GM21447 (cell line): Measurements from ENCODE around the gene ARSG.
"Not testable (repeated sequence)": the region's sequence is repeated elsewhere in the genome, so short reads cannot be mapped to it uniquely, and the experiment has no call there.

ENCODE experiments used
- ATAC-seq: cut with Tn5 transposase; IDR thresholded peaks from one replicate; pipeline ENCODE4 v1.9.1; 2021; ENCODE audit not compliant: unreplicated experiment

ARSG gene

DNA sequence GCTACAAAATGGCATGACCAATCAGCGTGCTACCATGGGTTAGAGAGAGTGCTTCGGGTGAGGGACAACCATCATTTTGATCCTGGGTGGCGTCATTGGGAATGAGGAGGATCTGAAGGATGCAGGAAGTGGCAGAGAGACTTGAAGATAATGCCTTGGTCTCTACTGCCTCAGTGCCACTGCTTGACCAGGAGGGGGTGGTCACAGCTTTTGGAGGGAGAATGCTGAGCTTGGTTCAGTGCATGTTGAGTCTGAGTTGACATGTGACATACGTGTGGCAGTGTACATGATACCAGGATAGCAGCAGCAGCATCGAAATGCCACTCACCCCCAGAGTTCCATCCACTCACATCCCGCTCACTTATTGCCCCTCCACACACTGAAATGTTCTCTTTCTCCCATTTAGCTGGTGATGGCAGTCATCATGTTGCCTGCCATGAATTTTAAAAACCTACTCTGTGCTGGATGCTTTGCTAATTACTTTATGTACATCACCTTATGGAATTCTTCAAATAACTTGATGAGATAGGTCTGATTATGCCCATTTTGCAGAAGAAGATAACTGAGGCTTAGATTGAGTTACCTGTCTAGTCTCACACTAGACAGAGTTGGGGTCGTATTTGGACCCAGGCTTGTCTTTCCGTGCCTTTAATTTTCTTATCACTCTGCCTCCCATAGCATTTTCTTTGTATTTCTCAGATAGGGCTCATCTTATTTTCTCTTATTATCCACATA is 36.7 kb downstream of the ARSG start:
- ATAC-seq, result no peak

DNA sequence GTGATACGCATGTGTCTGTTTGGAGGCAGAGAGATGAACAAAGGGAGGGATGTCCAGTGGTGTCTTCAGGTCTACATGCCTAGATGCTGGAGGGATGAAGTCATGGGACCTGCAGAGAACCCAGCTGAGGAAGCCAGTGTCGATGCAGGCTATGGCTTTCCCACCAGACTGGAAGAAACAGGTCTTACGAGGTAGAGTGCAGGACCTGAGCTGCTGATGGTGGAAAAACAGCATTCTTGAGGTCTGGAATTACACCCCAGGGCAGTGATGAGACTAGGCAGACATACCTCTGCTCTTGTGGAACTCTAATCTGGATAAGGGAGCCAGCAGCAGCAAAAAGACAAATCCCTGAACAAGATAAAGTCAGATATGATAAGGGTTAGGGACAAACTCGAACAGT is 37.4 kb downstream of the ARSG start:
- ATAC-seq, result no peak

DNA sequence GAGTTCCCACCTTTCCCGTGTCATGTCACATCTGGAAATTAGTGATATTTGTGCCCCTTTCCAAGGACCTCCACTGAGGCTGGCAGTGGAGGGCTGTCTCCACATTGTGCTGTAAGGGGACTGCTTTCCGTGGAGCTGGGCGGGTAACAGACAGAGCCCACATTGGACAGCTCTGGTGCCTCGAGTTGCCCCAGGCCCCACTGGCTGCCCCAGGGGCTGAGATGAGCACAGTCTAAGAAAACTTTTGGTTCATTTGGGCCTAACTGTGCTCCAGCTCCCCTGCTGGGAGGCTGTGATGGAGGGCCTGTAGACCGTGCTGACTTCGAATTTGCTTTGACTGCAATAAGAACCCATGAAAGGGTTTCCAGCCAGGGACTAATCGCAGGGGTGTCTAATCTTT is 38.0 kb downstream of the ARSG start:
- no peak for ATAC-seq

DNA sequence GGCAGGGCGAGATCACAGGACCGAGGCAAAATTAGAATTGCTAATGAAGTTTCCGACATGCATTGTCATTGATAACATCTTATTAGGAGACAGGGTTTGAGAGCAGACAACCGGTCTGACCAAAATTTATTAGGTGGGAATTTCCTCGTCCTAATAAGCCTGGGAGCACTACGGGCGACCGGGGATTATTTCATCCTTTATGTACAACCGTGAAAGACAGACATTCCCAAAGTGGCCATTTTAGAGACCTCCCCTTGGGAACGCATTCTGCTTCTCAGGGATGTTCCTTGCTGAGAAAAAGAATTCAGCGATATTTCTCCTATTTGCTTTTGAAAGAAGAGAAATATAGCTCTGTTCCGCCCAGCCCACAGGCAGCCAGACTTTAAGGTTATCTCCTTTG is 40.6 kb downstream of the ARSG start:
- ATAC-seq, result not testable (repeated sequence)

DNA sequence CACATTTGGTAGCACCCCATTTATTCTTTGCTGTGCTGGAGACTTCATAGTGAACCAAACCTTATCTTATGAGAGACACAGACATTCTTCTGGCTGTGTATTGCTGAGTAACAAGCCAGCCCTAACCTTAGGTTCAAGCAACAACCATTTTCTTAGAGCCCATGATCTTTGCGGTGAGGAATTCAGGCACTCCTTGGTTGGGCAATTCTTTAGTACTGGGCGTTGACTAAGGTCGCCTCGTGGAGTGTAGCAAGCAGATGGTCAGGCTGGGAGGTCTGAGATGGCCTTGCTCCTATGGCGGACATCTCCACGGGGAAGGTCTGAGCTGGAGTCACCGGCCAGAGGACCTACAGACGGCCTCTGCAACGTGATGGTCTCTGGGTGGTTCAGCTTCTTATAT is 43.1 kb downstream of the ARSG start:
- ATAC-seq, result no peak

DNA sequence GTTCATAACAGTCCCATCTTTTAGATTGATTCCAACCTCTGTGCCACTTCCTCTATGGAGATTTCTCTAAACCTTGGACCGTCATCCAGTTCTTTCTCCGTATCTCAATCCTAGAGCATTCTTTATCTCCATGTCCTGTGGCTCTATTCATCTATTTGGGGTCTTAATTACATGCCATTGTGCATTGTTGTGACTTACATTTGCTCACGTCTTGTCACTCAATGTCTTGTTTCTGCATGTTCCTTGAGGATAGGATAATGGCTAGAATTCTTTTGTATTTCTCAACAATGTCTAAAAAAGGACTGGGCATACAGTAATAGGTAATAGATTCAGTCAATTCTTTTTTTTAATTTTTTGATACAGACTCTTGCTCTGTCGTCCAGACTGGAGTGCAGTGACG is 50.2 kb downstream of the ARSG start:
- ATAC-seq, result no peak

DNA sequence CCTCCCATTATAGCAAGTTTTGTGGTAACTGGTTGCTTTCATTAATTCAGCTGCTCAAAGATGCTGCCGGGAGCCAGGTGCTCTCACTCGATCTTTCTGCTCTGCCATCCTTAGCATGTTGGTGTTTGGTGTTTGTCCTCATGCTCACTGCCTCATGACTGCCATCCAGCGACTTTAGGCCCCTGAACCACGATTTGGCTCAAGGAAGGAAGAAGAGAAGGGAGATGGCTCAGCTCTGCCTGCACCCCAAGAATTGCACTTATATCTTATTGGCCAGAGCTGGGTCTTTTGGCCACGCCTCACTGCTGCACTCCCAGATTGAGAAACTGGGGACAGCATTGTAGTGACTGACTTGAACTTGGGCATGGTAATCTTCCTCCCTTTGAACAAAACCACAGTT is 52.7 kb downstream of the ARSG start:
- no peak for ATAC-seq

DNA sequence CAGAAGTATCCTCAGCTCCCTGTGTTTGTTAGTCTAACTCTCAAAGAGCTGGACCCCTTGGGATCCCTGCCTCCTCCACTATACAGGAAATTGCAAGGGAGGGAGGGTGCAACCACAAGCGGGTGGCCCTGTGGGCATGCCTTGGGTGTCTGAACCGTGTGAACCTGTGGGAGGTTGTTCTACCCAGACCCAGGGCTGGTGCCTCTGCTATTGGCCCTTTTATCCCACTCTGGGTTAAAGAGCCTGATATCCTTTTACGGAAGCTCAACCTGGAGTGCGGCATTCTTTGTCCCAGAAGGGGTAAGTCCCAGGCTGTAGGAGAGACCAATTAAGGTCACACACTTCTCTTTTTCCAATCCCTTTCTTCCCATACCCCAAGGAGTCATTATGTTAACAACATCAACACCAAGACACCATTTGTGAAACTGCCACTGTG is 53.4 kb downstream of the ARSG start:
- ATAC-seq, result no peak

DNA sequence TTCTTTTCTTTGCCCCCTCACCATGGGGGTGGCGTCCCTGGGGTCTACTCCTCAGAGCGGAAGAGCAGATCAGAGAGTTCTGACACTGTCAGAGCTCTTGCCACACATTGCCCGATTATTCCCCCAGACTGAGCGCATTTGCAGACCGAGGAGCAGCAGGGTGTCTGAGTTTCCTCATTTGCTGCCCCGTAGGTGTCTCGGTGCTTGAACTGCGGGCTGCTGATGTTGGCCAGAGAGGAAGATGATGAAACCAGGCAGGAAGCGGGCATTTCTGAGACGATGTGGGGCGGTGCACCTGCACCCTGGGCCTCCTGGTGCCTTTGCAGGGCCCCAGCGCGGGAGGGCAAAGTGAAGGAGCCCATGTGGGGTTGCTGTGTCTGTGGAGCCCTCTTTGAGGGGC is 55.2 kb downstream of the ARSG start:
- ATAC-seq, result peak; percentile 79

DNA sequence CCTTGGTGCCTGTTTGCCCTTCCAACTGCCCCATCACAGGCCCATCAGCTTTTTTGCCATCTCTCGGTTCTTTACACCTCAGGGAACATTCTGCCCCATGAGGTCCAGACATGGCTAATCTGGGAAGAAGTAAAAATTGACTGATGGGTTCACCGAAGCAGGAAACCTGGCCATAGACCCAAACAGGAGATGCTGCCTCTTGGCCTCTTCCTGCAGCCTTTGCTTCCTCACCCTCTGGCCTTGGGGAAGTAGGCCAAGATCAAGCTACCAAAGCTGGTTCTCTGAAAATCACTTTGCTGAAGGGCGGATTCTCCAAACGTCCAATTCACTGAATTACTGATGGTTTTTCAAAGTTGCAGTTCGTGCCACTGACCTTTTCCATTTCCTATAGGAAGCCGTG is 56.1 kb downstream of the ARSG start:
- no peak for ATAC-seq

DNA sequence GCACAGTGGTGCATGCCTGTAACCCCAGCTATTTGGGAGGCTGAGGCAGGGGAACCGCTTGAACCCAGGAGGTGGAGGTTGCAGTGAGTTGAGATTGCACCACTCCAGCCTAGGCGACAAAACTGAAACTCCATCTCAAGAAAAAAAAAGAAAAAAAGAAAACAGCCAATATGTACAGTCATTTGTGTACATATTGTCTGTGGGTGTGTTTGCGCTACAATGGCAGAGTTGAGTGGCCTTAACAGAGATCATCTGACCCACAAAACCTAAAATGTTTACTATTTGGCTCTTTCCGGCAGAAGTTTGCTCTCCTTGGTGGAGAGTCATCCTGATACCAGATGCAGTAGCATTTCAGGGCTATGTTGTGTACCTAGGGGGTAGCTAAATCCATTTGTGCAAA is 57.9 kb downstream of the ARSG start:
- ATAC-seq, result no peak

DNA sequence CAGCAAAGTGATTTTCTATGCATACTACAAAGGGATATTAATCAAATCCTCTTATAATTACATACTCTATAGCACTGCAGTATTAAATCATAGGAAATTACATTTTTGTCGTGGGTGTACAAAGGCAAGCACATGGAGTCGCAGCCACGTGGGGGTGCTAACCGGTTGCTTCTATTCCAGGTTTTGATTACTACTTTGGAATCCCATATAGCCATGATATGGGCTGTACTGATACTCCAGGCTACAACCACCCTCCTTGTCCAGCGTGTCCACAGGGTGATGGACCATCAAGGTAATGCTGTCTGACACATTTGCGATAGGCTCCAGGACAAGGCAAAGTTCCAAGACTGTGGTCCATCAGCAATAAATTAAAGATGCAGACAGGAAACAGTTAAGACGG is 60.1 kb downstream of the ARSG start:
- ATAC-seq, result no peak

DNA sequence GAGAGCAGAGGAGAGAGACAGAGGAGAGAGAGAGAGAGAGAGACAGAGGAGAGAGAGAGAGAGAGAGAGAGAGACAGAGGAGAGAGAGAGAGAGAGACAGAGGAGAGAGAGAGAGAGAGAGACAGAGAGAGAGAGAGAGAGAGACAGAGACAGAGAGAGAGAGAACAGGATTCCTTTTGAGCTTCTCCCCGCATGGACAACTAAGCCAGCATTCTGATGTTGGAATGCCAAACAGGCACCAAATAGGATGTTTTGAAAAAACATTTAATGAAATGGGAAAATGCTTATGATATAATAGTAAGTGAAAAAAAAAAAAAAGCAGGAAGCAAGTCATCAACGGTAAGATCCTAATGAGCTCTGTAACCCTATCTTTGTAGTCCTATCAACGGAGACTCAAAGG is 60.7 kb downstream of the ARSG start:
- no peak for ATAC-seq

DNA sequence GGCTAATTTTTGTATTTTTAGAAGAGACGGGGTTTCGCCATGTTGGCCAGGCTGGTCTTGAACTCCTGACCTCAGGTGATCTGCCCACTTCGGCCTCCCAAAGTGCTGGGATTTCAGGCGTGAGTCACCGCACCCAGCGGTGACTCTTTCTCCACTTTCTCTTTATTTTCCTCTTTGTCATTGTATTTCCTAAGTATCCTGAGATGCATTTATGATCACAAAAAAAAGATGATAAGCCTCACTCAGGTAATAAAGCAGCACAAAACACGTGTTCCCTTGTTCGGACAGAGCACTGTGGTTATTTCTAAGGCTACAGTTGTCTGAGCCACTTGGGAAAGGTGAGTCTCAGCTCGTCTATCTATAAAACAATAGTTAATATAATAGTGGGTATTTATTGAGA is 61.4 kb downstream of the ARSG start:
- ATAC-seq, result not testable (repeated sequence)

DNA sequence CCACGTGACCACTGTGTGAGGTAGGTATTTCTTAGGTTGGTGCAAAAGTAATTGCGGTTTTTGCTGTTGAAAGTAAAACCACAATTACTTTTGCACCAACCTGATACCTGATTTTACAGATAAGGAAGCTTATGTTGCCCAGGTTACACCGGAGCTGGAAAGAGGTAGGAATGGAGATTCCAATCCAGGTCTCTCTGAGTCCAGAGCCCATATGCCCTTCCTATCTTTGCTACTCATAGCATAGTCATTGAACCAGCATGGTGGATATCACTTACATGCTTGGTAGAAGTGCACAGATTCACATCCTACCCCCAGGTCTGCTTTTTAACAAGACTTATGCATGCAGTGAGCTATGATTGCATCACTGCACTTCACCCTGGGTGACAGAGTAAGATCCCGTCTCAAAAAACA is 61.8 kb downstream of the ARSG start:
- no peak for ATAC-seq

DNA sequence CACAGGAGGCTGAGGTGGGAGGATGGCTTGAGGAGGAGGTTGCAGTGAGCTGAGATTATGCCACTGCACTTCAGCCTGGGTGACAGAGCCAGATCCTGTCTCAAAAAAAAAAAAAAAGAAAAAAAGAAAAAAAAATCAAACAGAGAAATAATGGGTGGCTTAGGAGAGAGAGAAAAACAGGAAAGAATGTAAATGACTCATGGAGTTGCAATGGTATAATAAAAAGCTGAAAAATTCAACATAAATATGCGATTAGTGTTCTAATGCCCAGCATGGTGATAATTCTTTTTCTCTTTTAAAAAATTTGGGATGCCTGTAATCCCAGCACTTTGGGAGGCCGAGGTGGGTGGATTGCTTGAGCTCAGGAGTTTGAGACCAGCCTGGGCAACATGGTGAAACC is 63.0 kb downstream of the ARSG start:
- ATAC-seq, result not testable (repeated sequence)

DNA sequence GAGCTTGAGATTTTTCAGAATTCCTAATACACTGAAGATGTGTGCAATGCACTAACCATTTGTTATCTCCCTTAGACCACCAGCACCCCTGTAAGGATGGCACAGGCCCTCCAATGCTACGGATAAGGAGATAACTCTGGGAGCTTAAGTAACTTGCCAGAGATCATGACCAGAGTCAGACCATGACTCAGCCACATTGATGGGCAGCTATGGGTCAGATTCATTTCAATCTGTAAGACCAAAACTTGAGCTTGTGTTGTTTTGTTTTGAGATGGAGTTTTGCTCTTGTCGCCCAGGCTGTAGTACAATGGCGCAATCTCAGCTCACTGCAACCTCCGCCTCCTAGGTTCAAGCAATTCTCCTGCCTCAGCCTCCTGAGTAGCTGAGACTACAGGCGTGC is 63.8 kb downstream of the ARSG start:
- not testable (repeated sequence) for ATAC-seq

DNA sequence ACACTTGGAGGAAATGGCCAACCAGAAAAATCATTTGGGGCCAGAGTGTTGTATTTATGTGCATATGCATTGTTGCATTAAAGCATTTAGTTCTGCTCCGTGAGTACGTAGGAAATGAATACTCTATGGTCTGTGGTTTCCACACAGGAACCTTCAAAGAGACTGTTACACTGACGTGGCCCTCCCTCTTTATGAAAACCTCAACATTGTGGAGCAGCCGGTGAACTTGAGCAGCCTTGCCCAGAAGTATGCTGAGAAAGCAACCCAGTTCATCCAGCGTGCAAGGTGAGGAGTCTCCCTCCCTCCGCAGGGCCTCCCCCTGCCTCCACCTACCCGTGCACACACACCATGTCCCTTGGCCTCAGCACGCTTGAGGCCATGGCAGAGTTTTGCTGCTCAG is 65.2 kb downstream of the ARSG start:
- ATAC-seq, result peak; percentile 92

DNA sequence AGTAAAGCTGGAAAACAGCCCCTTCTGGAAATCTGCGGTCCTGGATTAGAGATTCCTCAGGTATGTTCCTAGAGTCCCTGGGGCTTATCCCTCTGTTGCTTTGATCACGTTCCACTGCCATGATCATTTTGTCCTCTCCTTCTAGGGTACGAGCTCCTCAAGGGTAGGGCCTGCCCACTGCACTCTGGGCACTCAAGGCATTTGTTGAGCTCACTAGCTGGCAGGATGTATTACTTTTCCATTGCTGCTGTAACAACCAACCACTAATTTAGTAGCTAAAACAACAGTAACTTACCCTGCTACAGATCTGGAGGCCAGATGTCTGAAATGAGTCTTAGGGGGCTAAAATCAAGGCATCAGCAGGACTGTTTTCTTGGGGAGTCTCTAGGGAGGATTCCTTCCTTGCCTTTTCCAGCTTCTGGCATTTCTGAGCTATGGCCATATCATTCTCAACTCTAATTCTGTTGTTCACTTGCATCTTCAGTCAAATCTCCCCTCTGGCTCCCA is 65.7 kb downstream of the ARSG start:
- no peak for ATAC-seq

DNA sequence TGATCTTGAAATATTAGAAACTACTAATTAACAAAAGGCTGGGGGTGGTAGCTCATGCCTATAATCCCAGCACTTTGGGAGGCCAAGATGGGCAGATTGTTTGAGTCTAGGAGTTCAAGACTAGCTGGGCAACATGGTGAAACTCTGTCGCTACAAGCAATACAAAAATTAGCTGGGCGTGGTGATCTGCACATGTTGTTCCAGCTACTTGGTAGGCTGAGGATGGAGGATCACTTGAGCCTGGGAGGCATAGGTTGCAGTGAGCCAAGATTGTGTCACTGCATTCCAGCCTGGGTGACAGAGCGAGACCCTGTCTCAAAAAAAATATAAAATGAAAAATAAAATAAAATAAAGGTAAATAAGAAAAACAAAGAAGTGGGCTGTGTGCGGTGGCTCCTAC is 66.6 kb downstream of the ARSG start:
- ATAC-seq, result no peak

DNA sequence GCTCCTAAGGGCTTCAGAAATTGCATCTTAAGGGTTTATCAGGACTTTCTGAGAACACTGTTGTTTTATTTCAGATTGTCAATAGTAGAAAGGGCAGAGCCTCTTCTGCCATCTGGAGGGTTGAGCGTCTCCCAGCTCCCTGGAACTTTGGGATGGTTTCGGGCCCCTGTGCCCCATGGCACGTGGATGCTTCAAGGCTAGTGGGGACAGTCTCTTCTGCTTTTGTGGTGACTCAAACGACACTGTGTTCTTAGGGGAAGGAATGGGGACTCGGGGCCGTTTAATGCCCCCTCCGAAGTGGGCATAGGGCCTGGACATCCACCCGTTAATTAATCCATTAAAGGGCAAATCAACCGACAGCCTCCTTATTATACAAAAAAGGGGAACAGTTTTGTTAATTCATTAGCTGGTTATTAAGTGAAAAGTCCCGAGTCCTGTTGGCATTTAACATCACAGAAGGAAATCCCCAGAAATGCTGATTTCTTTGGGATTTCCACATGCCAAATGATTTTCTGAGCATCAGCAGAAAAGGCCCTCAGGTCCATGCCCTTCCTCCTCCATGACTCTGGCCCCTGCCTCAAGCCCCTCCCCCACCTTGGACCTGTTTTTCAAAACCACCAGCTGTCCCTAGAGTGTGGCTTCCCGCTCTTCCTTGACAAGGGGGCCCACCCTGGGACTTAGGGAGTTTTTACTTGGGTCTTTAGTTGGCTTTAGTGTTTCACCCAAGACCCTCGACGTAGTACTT is 68.7 kb downstream of the ARSG start:
- ATAC-seq, result no peak

DNA sequence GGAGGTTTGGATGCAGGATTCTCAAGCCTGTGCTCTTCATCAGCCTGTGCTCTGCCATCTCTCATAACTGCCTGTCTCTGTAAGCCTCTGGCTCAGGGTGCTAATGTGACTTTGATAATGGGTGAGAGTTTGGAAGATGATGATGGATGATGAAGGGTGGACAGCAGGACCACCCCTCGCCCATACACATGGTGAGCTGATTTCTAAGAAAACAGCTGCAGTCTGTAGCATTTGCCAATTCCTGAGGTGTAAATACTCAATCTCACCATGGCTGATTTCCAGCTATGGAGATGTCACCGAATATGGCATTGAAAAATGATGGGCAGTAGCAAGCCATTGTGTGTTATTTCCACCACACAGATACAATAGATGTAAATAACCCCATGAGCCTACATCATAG is 74.2 kb downstream of the ARSG start:
- no peak for ATAC-seq
